ENCODE results near the gene PRKACG.
"Not testable (repeated sequence)": the region's sequence is repeated elsewhere in the genome, so short reads cannot be mapped to it uniquely, and the experiment has no call there.

The PRKACG gene

GRCh38 chr9:69023650-69024049 is 9.7 kb upstream of the PRKACG start:
- DNase-seq, result no peak

GRCh38 chr9:69020301-69021145 is 6.6 kb upstream of the PRKACG start:
- no peak for DNase-seq

GRCh38 chr9:69019808-69020207 is 5.9 kb upstream of the PRKACG start:
- DNase-seq, result peak; percentile 19

GRCh38 chr9:69018737-69019136 is 4.8 kb upstream of the PRKACG start:
- no peak for DNase-seq

- DNase-seq, result no peak
Measured at GRCh38 chr9:69016191-69017096, 2.5 kb upstream of the PRKACG start.

- no peak for DNase-seq
Measured at GRCh38 chr9:69013382-69013727, 558 bp downstream of the PRKACG start.

- no peak for DNase-seq
Measured at GRCh38 chr9:69012696-69013381, 1.1 kb downstream of the PRKACG start.

- DNase-seq, result no peak
Measured at GRCh38 chr9:69009708-69010107, 4.2 kb downstream of the PRKACG start.

- DNase-seq, result no peak
Measured at GRCh38 chr9:69004836-69005235, 9.1 kb downstream of the PRKACG start.

GRCh38 chr9:69003051-69003450 is 10.9 kb downstream of the PRKACG start:
- no peak for DNase-seq

GRCh38 chr9:69001921-69002320 is 12.0 kb downstream of the PRKACG start:
- no peak for DNase-seq

GRCh38 chr9:68999393-69000105 is 14.4 kb downstream of the PRKACG start:
- DNase-seq, result peak; percentile 49

- DNase-seq, result no peak
Measured at GRCh38 chr9:68998812-68999211, 15.1 kb downstream of the PRKACG start.

GRCh38 chr9:68998385-68998784 is 15.5 kb downstream of the PRKACG start:
- no peak for DNase-seq

GRCh38 chr9:68997666-68998065 is 16.2 kb downstream of the PRKACG start:
- DNase-seq, result no peak

- DNase-seq, result no peak
Measured at GRCh38 chr9:68996462-68996861, 17.5 kb downstream of the PRKACG start.

- DNase-seq, result no peak
Measured at GRCh38 chr9:68995776-68996175, 18.1 kb downstream of the PRKACG start.

- no peak for DNase-seq
Measured at GRCh38 chr9:68991457-68991856, 22.5 kb downstream of the PRKACG start.

GRCh38 chr9:68986949-68987348 is 27.0 kb downstream of the PRKACG start:
- not testable (repeated sequence) for DNase-seq

- DNase-seq, result no peak
Measured at GRCh38 chr9:68983522-68984424, 30.1 kb downstream of the PRKACG start.

- no peak for DNase-seq
Measured at GRCh38 chr9:68983008-68983411, 30.9 kb downstream of the PRKACG start.

- no peak for DNase-seq
Measured at GRCh38 chr9:68981789-68982188, 32.1 kb downstream of the PRKACG start.
